ENCODE results near the gene ARHGEF37.

Gene ARHGEF37

DNA sequence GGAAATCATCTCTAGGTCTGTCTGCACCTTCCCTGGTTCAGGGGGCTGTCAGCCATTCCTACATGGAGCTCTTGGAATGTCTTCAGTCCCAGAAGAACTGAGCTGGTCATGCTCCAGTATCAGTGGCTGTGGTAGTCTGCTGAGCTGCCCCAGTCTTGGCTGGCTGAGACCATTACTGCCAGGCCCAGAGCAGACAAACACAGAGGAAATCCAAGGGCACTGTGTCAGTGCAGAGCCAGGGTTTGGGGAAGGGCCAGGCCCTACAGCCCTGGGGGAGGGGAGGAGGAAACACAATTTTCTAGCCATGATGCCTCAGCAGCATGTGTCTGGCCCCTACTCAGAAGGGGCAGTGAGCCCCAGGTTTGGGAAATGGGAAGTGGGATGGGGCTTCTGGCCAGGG lies 58.4 kb downstream of the ARHGEF37 start:
- no peak overlapping the region for H3K4me3 ChIP-seq (ENCODE audit: low read length, poor library complexity, severe bottlenecking)
- H3K36me3 ChIP-seq (ENCODE audit: insufficient read depth, low read length), result no peaks in the 10 kb centered on the region
- H2AFZ ChIP-seq (ENCODE audit: low read length), result no peak overlapping the region
- H3K4me1 ChIP-seq (ENCODE audit: insufficient read depth, low read length, poor library complexity, severe bottlenecking), result no peaks in the 10 kb centered on the region
- TF ChIP-seq EZH2phosphoT487 (IDR thresholded peaks at IDR 0.05; ENCODE audit: borderline replicate concordance), result no peak
- no peak for TF ChIP-seq CTCF (conservative IDR thresholded peaks at IDR 0.05; ENCODE audit: low read length)
- H3F3A ChIP-seq (ENCODE audit: low read depth), result no peaks in the 10 kb centered on the region
- no peaks in the 10 kb centered on the region for H3K27me3 ChIP-seq (ENCODE audit: insufficient read depth, low read length, poor library complexity, severe bottlenecking)
- no peaks in the 10 kb centered on the region for H3K9me3 ChIP-seq (ENCODE audit: insufficient read depth, low read depth, low read length)
- H3K79me2 ChIP-seq (ENCODE audit: insufficient read depth, low read length), result no peaks in the 10 kb centered on the region
- no peaks in the 10 kb centered on the region for H4K20me1 ChIP-seq (ENCODE audit: insufficient read depth, low read length, poor library complexity, severe bottlenecking)
- H3K4me2 ChIP-seq (ENCODE audit: low read depth, low read length, poor library complexity, severe bottlenecking), result no peak overlapping the region
- no peaks in the 10 kb centered on the region for H3K9me2 ChIP-seq (replicated peaks; ENCODE audit: low read depth, low read length)
- no peak overlapping the region for H3K9ac ChIP-seq (ENCODE audit: low read depth, low read length, poor library complexity, severe bottlenecking)

DNA sequence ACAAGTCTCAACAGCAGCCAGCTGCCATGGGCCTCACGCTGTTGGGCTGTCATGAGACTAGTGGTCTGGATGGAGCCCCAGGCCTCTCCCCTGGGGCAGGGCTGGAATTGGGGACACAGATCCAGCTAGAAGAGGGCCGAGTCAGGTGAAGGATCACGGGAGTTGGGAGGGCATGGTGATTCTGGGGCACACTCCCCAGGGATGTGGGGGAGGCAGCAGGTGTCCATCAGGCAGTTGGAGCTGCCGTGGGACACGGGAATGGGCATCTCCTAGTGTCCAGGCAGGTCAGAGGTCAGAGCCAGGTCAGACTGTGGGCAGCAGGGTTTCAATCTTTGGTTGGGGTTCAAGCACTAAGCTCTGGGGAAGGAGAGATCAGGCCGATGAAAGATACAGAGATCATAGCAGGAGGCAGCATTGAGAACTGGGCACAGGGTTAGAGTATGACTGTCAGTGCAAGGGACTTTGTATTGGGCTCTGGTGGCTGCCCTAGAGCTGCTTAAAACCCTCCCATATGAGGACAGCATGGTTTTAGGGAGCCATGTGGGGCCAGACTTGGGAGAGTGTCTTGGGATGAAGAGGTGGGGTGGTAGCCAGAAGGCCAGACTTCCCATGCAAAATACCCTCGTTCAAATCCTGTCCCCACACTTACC lies 59.2 kb downstream of the ARHGEF37 start:
- Histone ChIP-seq H3F3A (ENCODE audit: low read depth) (no peaks in the 10 kb centered on the region), H2AFZ (ENCODE audit: low read length) (no peak overlapping the region), H3K4me3 (ENCODE audit: low read length, poor library complexity, severe bottlenecking) (no peak overlapping the region), H3K4me1 (ENCODE audit: insufficient read depth, low read length, poor library complexity, severe bottlenecking) (no peaks in the 10 kb centered on the region), H4K20me1 (ENCODE audit: insufficient read depth, low read length, poor library complexity, severe bottlenecking) (no peaks in the 10 kb centered on the region), H3K36me3 (ENCODE audit: insufficient read depth, low read length) (no peaks in the 10 kb centered on the region), H3K4me2 (ENCODE audit: low read depth, low read length, poor library complexity, severe bottlenecking) (no peak overlapping the region), H3K27me3 (ENCODE audit: insufficient read depth, low read length, poor library complexity, severe bottlenecking) (no peaks in the 10 kb centered on the region), H3K79me2 (ENCODE audit: insufficient read depth, low read length) (no peaks in the 10 kb centered on the region), H3K9me3 (ENCODE audit: insufficient read depth, low read depth, low read length) (no peaks in the 10 kb centered on the region), H3K9ac (ENCODE audit: low read depth, low read length, poor library complexity, severe bottlenecking) (no peak overlapping the region), H3K9me2 (replicated peaks; ENCODE audit: low read depth, low read length) (no peaks in the 10 kb centered on the region)
- TF ChIP-seq EZH2phosphoT487 (IDR thresholded peaks at IDR 0.05; ENCODE audit: borderline replicate concordance) (no peak), CTCF (conservative IDR thresholded peaks at IDR 0.05; ENCODE audit: low read length) (no peak)

- H3K9ac ChIP-seq (ENCODE audit: low read depth, low read length, poor library complexity, severe bottlenecking), result no peak overlapping the region
- no peaks in the 10 kb centered on the region for H3F3A ChIP-seq (ENCODE audit: low read depth)
- H3K9me2 ChIP-seq (replicated peaks; ENCODE audit: low read depth, low read length), result no peaks in the 10 kb centered on the region
- no peak overlapping the region for H3K4me2 ChIP-seq (ENCODE audit: low read depth, low read length, poor library complexity, severe bottlenecking)
- H3K27me3 ChIP-seq (ENCODE audit: insufficient read depth, low read length, poor library complexity, severe bottlenecking), result no peaks in the 10 kb centered on the region
- H3K79me2 ChIP-seq (ENCODE audit: insufficient read depth, low read length), result no peaks in the 10 kb centered on the region
- no peaks in the 10 kb centered on the region for H4K20me1 ChIP-seq (ENCODE audit: insufficient read depth, low read length, poor library complexity, severe bottlenecking)
- no peaks in the 10 kb centered on the region for H3K9me3 ChIP-seq (ENCODE audit: insufficient read depth, low read depth, low read length)
- H3K36me3 ChIP-seq (ENCODE audit: insufficient read depth, low read length), result no peaks in the 10 kb centered on the region
- no peaks in the 10 kb centered on the region for H3K4me1 ChIP-seq (ENCODE audit: insufficient read depth, low read length, poor library complexity, severe bottlenecking)
- H2AFZ ChIP-seq (ENCODE audit: low read length), result no peak overlapping the region; the same call in 1 of the 2 replicates
- TF ChIP-seq EZH2phosphoT487 (IDR thresholded peaks at IDR 0.05; ENCODE audit: borderline replicate concordance), result no peak
- TF ChIP-seq CTCF (conservative IDR thresholded peaks at IDR 0.05; ENCODE audit: low read length), result no peak
- no peak overlapping the region for H3K4me3 ChIP-seq (ENCODE audit: low read length, poor library complexity, severe bottlenecking)
Measured at GRCh38 chr5:149641000-149641576, 59.8 kb downstream of the ARHGEF37 start.

Measured in Loucy (cell line).